Upper lobe of right lung (tissue), 1 donor: Measurements from ENCODE around the gene GRK5. TPM values are rescaled to one million over a fixed set of nuclear protein-coding genes. Genes with fewer than 3 reads are reported as not detected.

Experiments
- ATAC-seq: fragments of 200-7000 bp; cut with Tn5 transposase; one replicate; pipeline ENCODE4 v1.9.1; 2020; ENCODE audit warnings: mild to moderate bottlenecking, moderate library complexity
- DNase-seq: peaks from one replicate; pipeline ENCODE4 v3.0.0-alpha.2; 2020
- H3K27ac ChIP-seq: fragments of 200-600 bp; one replicate; pipeline ENCODE4 v1.8.0; 2022
- H3K27me3 ChIP-seq: fragments of 200-600 bp; one replicate; pipeline ENCODE4 v1.8.0; 2022; ENCODE audit warnings: mild to moderate bottlenecking
- H3K36me3 ChIP-seq: fragments of 200-600 bp; one replicate; pipeline ENCODE4 v1.8.0; 2022
- H3K4me1 ChIP-seq: fragments of 200-600 bp; one replicate; pipeline ENCODE4 v1.8.0; 2022
- H3K4me3 ChIP-seq: fragments of 200-600 bp; one replicate; pipeline ENCODE4 v1.8.0; 2022; ENCODE audit warnings: mild to moderate bottlenecking
- H3K9me3 ChIP-seq: fragments of 200-600 bp; one replicate; pipeline ENCODE4 v1.8.0; 2022
- intact Hi-C: fragments of 100-400 bp; cut with DNase I; formaldehyde crosslinking; loops from one replicate; pipeline ENCODE4 v1.11.0; 2022
- total RNA-seq: library from RNA; stranded (reverse); fragmentation: NEBNext Ultra II Directional; extraction: Animal tissue kit (Norgen Biotek cat#: 25700); gene quantifications from one replicate; pipeline ENCODE4 v1.2.1, GENCODE V29; 2021
- TF ChIP-seq, protein P1 (sequence below): fragments of 200-600 bp; IDR thresholded peaks from one replicate; pipeline ENCODE4 v1.8.0; 2022; ENCODE audit warnings: antibody characterized with exemption
- donor health status: DM: no; HTN: yes; CAD: no; lungs with severe emphysema.

The GRK5 gene
- total RNA-seq, 1 donor from 2014 or later: 83.5 TPM

DNA sequence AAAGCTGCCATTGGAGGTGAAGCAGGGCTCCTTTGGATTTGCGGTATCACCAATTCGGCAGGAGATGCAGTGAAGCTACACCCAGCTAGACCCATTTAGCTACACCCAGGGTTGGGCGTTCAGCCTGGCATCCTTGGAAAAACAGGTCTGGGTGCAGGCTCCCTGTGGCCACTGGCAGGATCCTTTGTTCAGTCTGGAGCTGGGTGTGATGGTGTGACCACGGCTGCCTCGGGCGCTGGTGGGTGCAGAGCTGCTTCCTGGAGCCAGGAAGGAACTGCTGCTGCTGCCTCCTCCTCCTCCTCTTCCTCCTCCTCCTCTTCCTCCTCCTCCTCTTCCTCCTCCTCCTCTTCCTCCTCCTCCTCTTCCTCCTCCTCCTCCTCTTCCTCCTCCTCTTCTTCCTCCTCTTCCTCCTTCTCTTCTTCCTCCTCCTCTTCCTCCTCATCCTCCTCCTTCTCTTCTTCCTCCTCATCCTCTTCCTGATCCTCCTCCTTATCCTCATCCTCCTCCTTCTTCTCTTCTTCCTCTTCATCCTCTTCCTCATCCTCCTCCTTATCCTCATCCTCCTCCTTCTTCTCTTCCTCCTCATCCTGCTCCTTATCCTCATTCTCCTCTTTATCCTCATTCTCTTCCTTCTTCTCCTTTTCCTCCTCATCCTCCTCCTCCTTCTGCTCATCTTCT is 84.0 kb downstream of the GRK5 start:
- intact Hi-C loops: no loop called here
- H3K4me1 ChIP-seq: peaks cover 46% of the 10 kb centered on the region
- H3K36me3 ChIP-seq: no peaks in the 10 kb centered on the region
- H3K27me3 ChIP-seq: no peaks in the 10 kb centered on the region
- no peaks in the 10 kb centered on the region for H3K9me3 ChIP-seq
- DNase-seq (no peak), ATAC-seq (no peak)
- no peak overlapping the region for H3K4me3 ChIP-seq
- H3K27ac ChIP-seq: no peak overlapping the region
- TF ChIP-seq, protein P1, sequence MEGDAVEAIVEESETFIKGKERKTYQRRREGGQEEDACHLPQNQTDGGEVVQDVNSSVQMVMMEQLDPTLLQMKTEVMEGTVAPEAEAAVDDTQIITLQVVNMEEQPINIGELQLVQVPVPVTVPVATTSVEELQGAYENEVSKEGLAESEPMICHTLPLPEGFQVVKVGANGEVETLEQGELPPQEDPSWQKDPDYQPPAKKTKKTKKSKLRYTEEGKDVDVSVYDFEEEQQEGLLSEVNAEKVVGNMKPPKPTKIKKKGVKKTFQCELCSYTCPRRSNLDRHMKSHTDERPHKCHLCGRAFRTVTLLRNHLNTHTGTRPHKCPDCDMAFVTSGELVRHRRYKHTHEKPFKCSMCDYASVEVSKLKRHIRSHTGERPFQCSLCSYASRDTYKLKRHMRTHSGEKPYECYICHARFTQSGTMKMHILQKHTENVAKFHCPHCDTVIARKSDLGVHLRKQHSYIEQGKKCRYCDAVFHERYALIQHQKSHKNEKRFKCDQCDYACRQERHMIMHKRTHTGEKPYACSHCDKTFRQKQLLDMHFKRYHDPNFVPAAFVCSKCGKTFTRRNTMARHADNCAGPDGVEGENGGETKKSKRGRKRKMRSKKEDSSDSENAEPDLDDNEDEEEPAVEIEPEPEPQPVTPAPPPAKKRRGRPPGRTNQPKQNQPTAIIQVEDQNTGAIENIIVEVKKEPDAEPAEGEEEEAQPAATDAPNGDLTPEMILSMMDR: no peak

DNA sequence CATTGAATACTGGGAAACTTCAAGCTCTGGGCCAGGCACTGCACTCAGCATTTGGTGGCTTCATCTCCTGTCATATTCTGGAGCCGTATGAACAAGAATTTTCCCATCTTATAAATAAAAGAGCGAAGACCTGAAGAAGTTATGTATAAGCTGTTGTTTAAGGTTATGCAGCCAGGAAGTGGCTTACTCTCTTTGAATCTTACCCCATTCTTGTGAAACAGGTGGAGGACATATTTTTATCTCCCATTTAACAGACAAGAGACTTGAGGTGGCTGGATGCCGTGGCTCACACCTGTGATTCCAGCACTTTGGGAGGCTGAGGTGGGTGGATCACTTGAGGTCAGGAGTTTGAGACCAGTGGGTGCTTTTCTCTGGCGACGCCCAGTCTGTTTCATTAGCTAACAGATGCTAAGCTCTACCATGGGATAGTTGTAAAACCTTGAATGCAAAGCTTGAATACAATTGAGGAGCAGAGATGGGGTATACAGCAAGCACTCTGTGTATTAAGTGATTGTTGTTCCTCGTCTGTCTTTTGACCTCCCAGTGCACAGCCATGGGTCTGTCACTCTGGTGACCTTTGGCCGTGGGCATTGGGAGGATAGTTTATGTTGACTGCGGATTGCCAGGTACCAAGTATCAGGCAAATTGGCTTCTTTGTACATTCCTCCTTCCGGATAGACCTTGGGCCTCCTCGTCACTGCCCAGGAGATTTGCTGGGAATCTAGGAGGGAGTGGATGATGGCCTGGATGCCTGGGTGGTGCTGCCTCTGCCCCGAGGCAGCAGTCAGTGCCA is 85.8 kb downstream of the GRK5 start:
- no peak for DNase-seq
- TF ChIP-seq, protein P1: no peak
- H3K4me1 ChIP-seq: peaks cover 30% of the 10 kb centered on the region
- H3K9me3 ChIP-seq: no peaks in the 10 kb centered on the region
- no peaks in the 10 kb centered on the region for H3K36me3 ChIP-seq
- no peak overlapping the region for H3K4me3 ChIP-seq
- H3K27me3 ChIP-seq: no peaks in the 10 kb centered on the region
- intact Hi-C loops: no loop called here
- H3K27ac ChIP-seq: no peak overlapping the region
- ATAC-seq: no peak

DNA sequence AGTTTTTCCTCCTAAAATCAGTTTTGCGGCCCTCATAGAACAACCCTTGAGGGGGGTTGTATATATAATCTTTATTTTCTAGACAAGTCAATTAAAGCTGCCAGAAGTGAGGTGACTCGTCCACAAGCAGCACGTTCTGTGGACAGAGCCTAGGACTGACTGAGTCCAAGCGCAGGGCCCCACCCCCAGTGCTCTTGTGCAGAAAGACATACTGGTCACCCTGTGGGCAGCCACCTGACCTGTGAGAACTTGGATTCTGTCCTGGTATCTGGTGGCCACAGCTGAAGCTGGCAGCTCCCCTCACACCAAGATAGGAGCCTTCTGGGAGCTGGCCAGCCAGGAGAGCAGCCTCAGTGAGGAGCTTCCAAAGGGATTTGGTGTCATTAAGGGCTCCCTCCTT is 89.3 kb downstream of the GRK5 start:
- DNase-seq (no peak), ATAC-seq (peak; percentile 11)
- peaks cover 21% of the 10 kb centered on the region for H3K4me1 ChIP-seq
- intact Hi-C loops: no loop called here
- H3K9me3 ChIP-seq: no peaks in the 10 kb centered on the region
- H3K4me3 ChIP-seq: no peak overlapping the region
- H3K36me3 ChIP-seq: no peaks in the 10 kb centered on the region
- H3K27ac ChIP-seq: no peak overlapping the region
- H3K27me3 ChIP-seq: no peaks in the 10 kb centered on the region
- TF ChIP-seq, protein P1: no peak

DNA sequence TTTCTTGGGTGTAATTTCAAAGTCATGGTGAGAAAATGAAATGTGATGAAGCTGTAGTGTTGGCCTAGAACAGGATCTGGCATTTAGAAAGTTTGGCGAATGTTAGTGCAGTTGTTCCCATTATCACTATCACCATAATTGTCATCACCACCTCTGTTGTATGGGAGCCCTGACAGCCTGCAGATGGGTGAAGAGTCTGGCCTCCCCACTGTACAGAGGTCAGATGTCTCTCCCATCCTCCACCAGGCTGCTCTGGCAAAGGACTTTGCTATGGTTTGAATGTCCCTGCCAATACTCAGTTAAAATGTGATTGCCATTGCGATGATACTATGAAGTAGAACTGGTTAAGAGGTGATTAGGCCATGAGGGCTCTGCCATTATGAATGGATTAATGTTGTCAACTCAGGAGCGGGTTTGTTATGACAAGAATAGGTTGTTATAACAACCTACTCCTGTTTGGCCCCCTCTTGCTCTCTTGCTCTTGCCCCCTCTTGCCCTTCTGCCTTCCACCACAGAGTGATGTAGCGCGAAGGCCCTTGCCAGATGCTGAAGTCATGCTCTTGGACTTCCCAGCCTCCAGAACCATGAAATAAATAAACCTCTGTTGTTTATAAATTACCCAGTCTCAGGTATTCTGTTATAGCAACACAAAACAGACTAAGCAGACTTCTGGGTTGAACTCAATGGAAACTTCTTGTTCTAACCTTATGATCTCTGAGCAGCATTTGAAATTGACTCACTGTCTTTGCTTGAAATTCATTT is 90.0 kb downstream of the GRK5 start:
- DNase-seq: no peak
- ATAC-seq: no peak
- no peaks in the 10 kb centered on the region for H3K36me3 ChIP-seq
- TF ChIP-seq, protein P1: no peak
- no peak overlapping the region for H3K27ac ChIP-seq
- no peaks in the 10 kb centered on the region for H3K9me3 ChIP-seq
- intact Hi-C loops: no loop called here
- H3K4me1 ChIP-seq: peaks cover 28% of the 10 kb centered on the region
- H3K27me3 ChIP-seq: no peaks in the 10 kb centered on the region
- H3K4me3 ChIP-seq: no peak overlapping the region

DNA sequence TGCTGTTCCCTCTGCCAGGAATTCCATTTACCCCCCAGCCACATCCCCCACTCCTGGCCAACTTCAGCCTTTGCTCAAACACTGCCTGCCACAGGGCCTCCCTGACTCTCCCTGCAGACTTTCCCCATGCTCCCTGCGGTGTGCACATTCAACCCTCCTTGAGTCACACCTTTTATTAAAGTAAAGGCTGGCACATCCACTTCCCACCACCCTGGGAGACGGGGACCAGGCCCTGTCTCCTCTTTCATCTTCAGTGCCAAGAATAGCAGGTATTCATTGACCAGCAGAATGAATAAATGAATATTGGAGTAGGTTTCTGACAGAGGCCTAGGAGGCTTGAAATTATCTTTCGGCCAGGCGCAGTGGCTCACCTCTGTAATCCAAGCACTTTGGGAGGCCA is 91.4 kb downstream of the GRK5 start:
- TF ChIP-seq, protein P1: no peak
- Histone ChIP-seq H3K27me3 (no peaks in the 10 kb centered on the region), H3K4me3 (no peak overlapping the region), H3K36me3 (no peaks in the 10 kb centered on the region), H3K4me1 (peaks cover 28% of the 10 kb centered on the region), H3K27ac (no peak overlapping the region), H3K9me3 (no peaks in the 10 kb centered on the region)
- intact Hi-C loops: no loop called here
- ATAC-seq: no peak
- DNase-seq: no peak
